ENCODE data around the gene PKMYT1. TPM values are rescaled to one million over a fixed set of nuclear protein-coding genes. Genes with fewer than 3 reads are reported as not detected.
"Not testable (repeated sequence)": the region's sequence is repeated elsewhere in the genome, so short reads cannot be mapped to it uniquely, and the experiment has no call there.

The PKMYT1 gene
- total and polyA plus RNA-seq, 5 donors, result 1.1 to 2.1 (median 2.1) TPM; not detected in 2

DNA sequence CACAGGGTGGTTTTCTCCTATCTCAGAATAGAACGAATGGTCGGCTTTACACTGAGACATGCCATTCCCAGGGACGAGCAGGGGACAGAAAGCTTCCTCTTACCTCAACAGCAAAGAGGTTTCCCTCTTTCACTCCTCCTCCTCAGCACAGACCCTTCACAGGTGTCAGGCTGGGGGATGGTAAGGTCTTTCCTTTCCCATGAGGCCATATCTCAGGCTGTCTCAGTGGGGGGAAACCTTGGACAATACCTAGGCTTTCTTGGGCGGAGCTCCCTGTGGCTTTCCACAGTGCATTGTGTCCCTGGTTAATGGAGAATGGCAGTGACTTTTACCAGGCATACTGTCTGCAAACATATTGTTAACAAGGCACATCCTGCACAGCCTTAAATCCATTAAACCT is 52.1 kb downstream of the PKMYT1 start:
- not testable (repeated sequence) for H3K4me1 ChIP-seq (ENCODE audit: control insufficient read depth, insufficient read depth, low read length); ATAC-seq; H3K27ac ChIP-seq (ENCODE audit: low read length); DNase-seq; H3K4me3 ChIP-seq (ENCODE audit: low read length); H3K9me3 ChIP-seq (ENCODE audit: control insufficient read depth, low read length); H3K27me3 ChIP-seq (ENCODE audit: control insufficient read depth, insufficient read depth)
- intact Hi-C loops (cut with DNase I), result loop anchor here in 1 of 4 donors (5.0 kb wide), 1 partner anchor 91 kb away; no protein-coding TSS in a partner anchor
- WGBS, result 87% methylated on average over 4 of the region's 4 CpGs

DNA sequence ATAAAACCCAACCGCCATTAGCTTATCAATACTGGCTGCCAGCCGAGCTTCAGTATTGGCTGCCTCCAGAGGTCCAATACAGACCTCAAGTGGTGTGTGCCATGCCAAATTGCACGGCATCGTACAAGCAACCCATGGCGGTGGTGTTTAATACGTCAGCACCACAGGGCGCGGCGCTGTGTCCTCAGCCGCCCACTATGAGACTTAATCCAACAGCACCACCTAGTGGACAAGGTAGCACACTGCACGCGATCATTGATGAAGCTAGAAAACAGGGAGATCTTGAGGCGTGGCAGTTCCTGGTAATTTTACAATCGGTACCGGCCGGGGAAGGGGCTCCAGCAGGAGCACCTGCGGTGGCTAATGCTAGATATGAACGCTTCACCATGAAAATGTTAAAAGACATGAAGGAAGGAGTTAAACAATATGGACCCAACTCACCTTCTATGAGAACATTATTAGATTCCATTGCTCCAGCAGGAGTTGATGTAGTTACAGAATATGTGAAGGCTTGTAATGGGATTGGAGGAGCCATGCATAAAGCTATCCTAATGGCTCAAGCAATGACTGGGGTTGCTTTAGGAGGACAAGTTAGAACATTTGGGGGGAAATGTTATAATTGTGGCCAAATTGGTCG is 53.1 kb downstream of the PKMYT1 start:
- DNase-seq (peak; percentile 91 to 96 (median 91)), ATAC-seq (peak; percentile 85 to 89)
- Histone ChIP-seq H3K27ac (ENCODE audit: low read length) (no peak overlapping the region), H3K4me3 (ENCODE audit: low read length) (no peak overlapping the region), H3K27me3 (ENCODE audit: control insufficient read depth, insufficient read depth) (no peaks in the 10 kb centered on the region), H3K4me1 (ENCODE audit: control insufficient read depth, insufficient read depth, low read length) (no peaks in the 10 kb centered on the region), H3K9me3 (ENCODE audit: control insufficient read depth, low read length) (no peaks in the 10 kb centered on the region)
- intact Hi-C loops (cut with DNase I), result loop anchor here in 1 of 4 donors (5.0 kb wide), 1 partner anchor 90 kb away; no protein-coding TSS in a partner anchor
- 6% methylated on average over 19 of the region's 19 CpGs for WGBS

- intact Hi-C loops (cut with DNase I), result loop anchor here in 1 of 4 donors (5.0 kb wide), 1 partner anchor 89 kb away; no protein-coding TSS in a partner anchor
- H3K9me3 ChIP-seq (ENCODE audit: control insufficient read depth, low read length), result no peaks in the 10 kb centered on the region
- H3K27me3 ChIP-seq (ENCODE audit: control insufficient read depth, insufficient read depth), result no peaks in the 10 kb centered on the region
- H3K4me3 ChIP-seq (ENCODE audit: low read length), result no peak overlapping the region
- 78% methylated on average over 5 of the region's 5 CpGs for WGBS
- H3K27ac ChIP-seq (ENCODE audit: low read length), result no peak overlapping the region
- H3K4me1 ChIP-seq (ENCODE audit: control insufficient read depth, insufficient read depth, low read length), result no peaks in the 10 kb centered on the region
- ATAC-seq (no peak), DNase-seq (no peak)
Measured at GRCh38 chr16:2926650-2926999, 53.6 kb downstream of the PKMYT1 start.

- no peak for ATAC-seq
- intact Hi-C loops (cut with DNase I), result loop anchor here in 1 of 4 donors (5.0 kb wide), 1 partner anchor 89 kb away; no protein-coding TSS in a partner anchor
Measured at GRCh38 chr16:2925951-2926649, 54.1 kb downstream of the PKMYT1 start.

GRCh38 chr16:2924901-2925755 is 55.1 kb downstream of the PKMYT1 start:
- no peaks in the 10 kb centered on the region for H3K27me3 ChIP-seq (ENCODE audit: control insufficient read depth, insufficient read depth)
- no peaks in the 10 kb centered on the region for H3K9me3 ChIP-seq (ENCODE audit: control insufficient read depth, low read length)
- WGBS, result 72% methylated on average over 42 of the region's 42 CpGs
- no peak overlapping the region for H3K27ac ChIP-seq (ENCODE audit: low read length)
- intact Hi-C loops (cut with DNase I), result loop anchor here in 1 of 4 donors (5.0 kb wide), 1 partner anchor 88 kb away; no protein-coding TSS in a partner anchor
- no peaks in the 10 kb centered on the region for H3K4me1 ChIP-seq (ENCODE audit: control insufficient read depth, insufficient read depth, low read length)
- H3K4me3 ChIP-seq (ENCODE audit: low read length), result no peak overlapping the region
- DNase-seq (peak in 1 of 3 donors; percentile 47), ATAC-seq (peak; percentile 11 to 27)

More at GRCh38 chr16:2925951-2926649, 54.1 kb downstream of the PKMYT1 start:
- Histone ChIP-seq H3K4me3 (ENCODE audit: low read length) (no peak overlapping the region), H3K4me1 (ENCODE audit: control insufficient read depth, insufficient read depth, low read length) (no peaks in the 10 kb centered on the region), H3K9me3 (ENCODE audit: control insufficient read depth, low read length) (no peaks in the 10 kb centered on the region), H3K27me3 (ENCODE audit: control insufficient read depth, insufficient read depth) (no peaks in the 10 kb centered on the region), H3K27ac (ENCODE audit: low read length) (no peak overlapping the region)
- WGBS, result 69% methylated on average over 9 of the region's 9 CpGs
- peak in 1 of 3 donors; percentile 3 for DNase-seq

- no peak for ATAC-seq
- intact Hi-C loops (cut with DNase I), result no loop called here
- WGBS, result 95% methylated on average over 14 of the region's 14 CpGs
Measured at GRCh38 chr16:2923481-2923880, 56.8 kb downstream of the PKMYT1 start.

More at GRCh38 chr16:2923481-2923880, 56.8 kb downstream of the PKMYT1 start:
- Histone ChIP-seq H3K27me3 (ENCODE audit: control insufficient read depth, insufficient read depth) (no peaks in the 10 kb centered on the region), H3K4me3 (ENCODE audit: low read length) (no peak overlapping the region), H3K4me1 (ENCODE audit: control insufficient read depth, insufficient read depth, low read length) (peaks cover 1% of the 10 kb centered on the region), H3K27ac (ENCODE audit: low read length) (no peak overlapping the region), H3K9me3 (ENCODE audit: control insufficient read depth, low read length) (no peaks in the 10 kb centered on the region)
- no peak for DNase-seq

Other genes with a start within 250 kb of the PKMYT1 start
- gene SRRM2, start 227.8 kb downstream of the PKMYT1 start, total RNA-seq, result 100 to 1,000 TPM; 299 to 352 (median 320) TPM
- gene SRRM2, start 227.8 kb downstream of the PKMYT1 start, polyA plus RNA-seq, result 402 TPM
- gene ELOB, start 203.2 kb downstream of the PKMYT1 start, total RNA-seq, result 100 to 1,000 TPM; 235 to 320 (median 280) TPM
- 625 TPM for gene ELOB, start 203.2 kb downstream of the PKMYT1 start, polyA plus RNA-seq
- not detected for gene PRSS33, start 192.9 kb downstream of the PKMYT1 start, total RNA-seq
- not detected for gene PRSS33, start 192.9 kb downstream of the PKMYT1 start, polyA plus RNA-seq
- not detected for gene PRSS41, start 182.0 kb downstream of the PKMYT1 start, total RNA-seq
- gene PRSS41, start 182.0 kb downstream of the PKMYT1 start, polyA plus RNA-seq, result not detected
- gene PRSS21, start 163.2 kb downstream of the PKMYT1 start, total RNA-seq, result not detected
- not detected for gene PRSS21, start 163.2 kb downstream of the PKMYT1 start, polyA plus RNA-seq
- gene ZG16B, start 150.1 kb downstream of the PKMYT1 start, total RNA-seq, result under 1 TPM in 3 of 4 donors, not detected in 1; 0.35 to 0.64 (median 0.51) TPM
- not detected for gene ZG16B, start 150.1 kb downstream of the PKMYT1 start, polyA plus RNA-seq
- gene PRSS22, start 122.3 kb downstream of the PKMYT1 start, total RNA-seq, result not detected
- gene PRSS22, start 122.3 kb downstream of the PKMYT1 start, polyA plus RNA-seq, result not detected
- gene FLYWCH2, start 97.2 kb downstream of the PKMYT1 start, total RNA-seq, result 10 to 100 TPM; 26.6 to 37.2 (median 29.1) TPM
- gene FLYWCH2, start 97.2 kb downstream of the PKMYT1 start, polyA plus RNA-seq, result 44.3 TPM
- 10 to 100 TPM; 35.8 to 43.9 (median 36.4) TPM for gene FLYWCH1, start 68.5 kb downstream of the PKMYT1 start, total RNA-seq
- 28.9 TPM for gene FLYWCH1, start 68.5 kb downstream of the PKMYT1 start, polyA plus RNA-seq
- not detected for gene KREMEN2, start 16.2 kb downstream of the PKMYT1 start, total RNA-seq
- not detected for gene KREMEN2, start 16.2 kb downstream of the PKMYT1 start, polyA plus RNA-seq
- gene PAQR4, start 11.1 kb downstream of the PKMYT1 start, total RNA-seq, result 1 to 10 TPM; 4.0 to 8.8 (median 5.5) TPM
- 10.3 TPM for gene PAQR4, start 11.1 kb downstream of the PKMYT1 start, polyA plus RNA-seq
- under 1 TPM; 0.14 to 0.46 (median 0.25) TPM for gene CLDN9, start 32.5 kb upstream of the PKMYT1 start, total RNA-seq
- gene CLDN9, start 32.5 kb upstream of the PKMYT1 start, polyA plus RNA-seq, result 0.41 TPM
- not detected for gene CLDN6, start 37.7 kb upstream of the PKMYT1 start, total RNA-seq
- not detected for gene CLDN6, start 37.7 kb upstream of the PKMYT1 start, polyA plus RNA-seq
- 10 to 100 TPM; 13.8 to 50.8 (median 28.0) TPM for gene TNFRSF12A, start 39.9 kb upstream of the PKMYT1 start, total RNA-seq
- 94.7 TPM for gene TNFRSF12A, start 39.9 kb upstream of the PKMYT1 start, polyA plus RNA-seq
- 10 to 100 TPM; 43.7 to 80.5 (median 64.6) TPM for gene HCFC1R1, start 43.5 kb upstream of the PKMYT1 start, total RNA-seq
- 122 TPM for gene HCFC1R1, start 43.5 kb upstream of the PKMYT1 start, polyA plus RNA-seq
- 10 to 100 TPM; 11.1 to 13.7 (median 13.0) TPM for gene THOC6, start 43.6 kb upstream of the PKMYT1 start, total RNA-seq
- 13.1 TPM for gene THOC6, start 43.6 kb upstream of the PKMYT1 start, polyA plus RNA-seq
- gene BICDL2, start 56.5 kb upstream of the PKMYT1 start, total RNA-seq, result not detected
- gene BICDL2, start 56.5 kb upstream of the PKMYT1 start, polyA plus RNA-seq, result not detected
- 1 to 10 TPM in 2 of 4 donors, under 1 TPM in 2; 0.72 to 1.7 (median 0.95) TPM for gene MMP25, start 66.1 kb upstream of the PKMYT1 start, total RNA-seq
- 0.68 TPM for gene MMP25, start 66.1 kb upstream of the PKMYT1 start, polyA plus RNA-seq
- 10 to 100 TPM; 27.5 to 55.0 (median 37.8) TPM for gene IL32, start 85.2 kb upstream of the PKMYT1 start, total RNA-seq
- 62.8 TPM for gene IL32, start 85.2 kb upstream of the PKMYT1 start, polyA plus RNA-seq
- gene ZSCAN10, start 118.8 kb upstream of the PKMYT1 start, total RNA-seq, result not detected
- not detected for gene ZSCAN10, start 118.8 kb upstream of the PKMYT1 start, polyA plus RNA-seq
- 10 to 100 TPM in 1 of 4 donors, 1 to 10 TPM in 3; 6.4 to 10.1 (median 9.2) TPM for gene ZNF205, start 132.1 kb upstream of the PKMYT1 start, total RNA-seq
- gene ZNF205, start 132.1 kb upstream of the PKMYT1 start, polyA plus RNA-seq, result 10.9 TPM
- 1 to 10 TPM; 6.2 to 8.7 (median 7.6) TPM for gene ZNF213, start 154.6 kb upstream of the PKMYT1 start, total RNA-seq
- 7.2 TPM for gene ZNF213, start 154.6 kb upstream of the PKMYT1 start, polyA plus RNA-seq
- gene OR1F1, start 207.8 kb upstream of the PKMYT1 start, total RNA-seq, result not detected
- not detected for gene OR1F1, start 207.8 kb upstream of the PKMYT1 start, polyA plus RNA-seq

Data from right cardiac atrium (tissue), 5 donors.